ENCODE measurements around the gene EVI5.

- TF ChIP-seq ZNF512 (CRISPR knock-in tag; IDR thresholded peaks at IDR 0.05; ENCODE audit: borderline replicate concordance) (no peak), CTCF (IDR thresholded peaks at IDR 0.05) (no peak), STAT6 (CRISPR knock-in tag; conservative IDR thresholded peaks at IDR 0.05; ENCODE audit: low read depth) (no peak), FOXK1 (CRISPR knock-in tag; IDR thresholded peaks at IDR 0.05) (no peak), ZNF263 (CRISPR knock-in tag; IDR thresholded peaks at IDR 0.05; ENCODE audit: low read depth) (no peak), ZNF423 (CRISPR knock-in tag; IDR thresholded peaks at IDR 0.05) (no peak), TP53 (CRISPR knock-in tag; IDR thresholded peaks at IDR 0.05) (no peak), MAX (CRISPR knock-in tag; IDR thresholded peaks at IDR 0.05) (no peak)
These were observed 86.0 kb downstream of the EVI5 start for GRCh38 chr1:92698932-92699331.
